ENCODE data around the gene REG3A. TPM values are rescaled to one million over a fixed set of nuclear protein-coding genes. Genes with fewer than 3 reads are reported as not detected.

Gene REG3A
- total RNA-seq, 2 donors from 2014 or later = not detected

Other genes with a start within 250 kb of the REG3A start
- gene REG3G, start 134.1 kb downstream of the REG3A start, total RNA-seq = not detected
- not detected for gene REG1B, start 71.8 kb downstream of the REG3A start, total RNA-seq
- not detected for gene REG1A, start 39.3 kb downstream of the REG3A start, total RNA-seq